Measurements from ENCODE around the gene ZDHHC14. TPM values are rescaled to one million over a fixed set of nuclear protein-coding genes. Genes with fewer than 3 reads are reported as not detected.
"Not testable (repeated sequence)": the region's sequence is repeated elsewhere in the genome, so short reads cannot be mapped to it uniquely, and the experiment has no call there.

Gene ZDHHC14
- total RNA-seq, 1 donor from 2014 or later: 6.8 TPM

DNA sequence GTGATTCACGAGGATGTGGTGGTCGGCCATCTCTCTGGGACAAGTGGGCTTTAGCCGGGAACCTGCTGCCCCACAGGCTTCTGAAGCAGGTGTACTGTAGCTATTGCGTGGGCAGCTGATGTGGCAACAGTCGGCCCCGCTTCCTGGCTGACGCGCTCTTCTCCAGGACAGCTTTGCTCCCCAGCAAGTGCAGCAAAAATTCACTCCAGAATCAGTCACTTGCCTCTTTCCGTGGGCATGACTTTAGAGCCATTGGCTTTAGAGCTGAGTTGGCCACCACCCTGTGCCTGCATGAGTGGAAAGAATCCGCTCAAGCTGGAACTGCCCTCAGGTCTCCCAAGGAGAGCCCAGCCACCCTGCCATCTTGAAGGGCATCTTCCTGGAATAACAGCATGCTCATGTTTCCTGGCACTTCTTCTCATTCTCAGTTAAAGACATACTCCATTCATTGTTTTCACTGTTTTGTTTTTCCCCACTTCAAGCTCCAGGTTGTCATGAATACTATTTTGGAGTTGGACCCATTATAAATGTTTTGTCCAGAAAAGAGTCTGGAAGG, 178.3 kb downstream of the ZDHHC14 start:
- peak overlapping the region; percentile 54 for H3K27ac ChIP-seq (ENCODE audit: low read depth, low read length)

DNA sequence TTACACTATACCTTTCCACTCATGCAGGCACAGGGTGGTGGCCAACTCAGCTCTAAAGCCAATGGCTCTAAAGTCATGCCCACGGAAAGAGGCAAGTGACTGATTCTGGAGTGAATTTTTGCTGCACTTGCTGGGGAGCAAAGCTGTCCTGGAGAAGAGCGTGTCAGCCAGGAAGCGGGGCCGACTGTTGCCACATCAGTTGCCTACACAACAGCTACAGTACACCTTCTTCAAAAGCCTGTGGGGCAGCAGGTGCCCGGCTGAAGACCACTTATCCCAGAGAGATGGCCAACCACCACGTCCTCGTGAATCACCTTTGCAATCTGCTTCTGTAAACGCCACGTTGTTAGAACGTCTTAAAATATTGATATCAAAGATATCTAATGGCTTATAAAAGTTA, 179.1 kb downstream of the ZDHHC14 start:
- H3K36me3 ChIP-seq (ENCODE audit: control insufficient read depth in 3 of 3, insufficient read depth in 3 of 3, low read length in 3 of 3); H3K27me3 ChIP-seq (ENCODE audit: control insufficient read depth in 3 of 3, insufficient read depth in 3 of 3, low read length in 3 of 3); H3K9me3 ChIP-seq (ENCODE audit: control insufficient read depth in 3 of 3, low read length in 3 of 3); H3K27ac ChIP-seq (ENCODE audit: low read depth, low read length); H3K4me3 ChIP-seq (ENCODE audit: low read length in 3 of 3); H3K9ac ChIP-seq (ENCODE audit: low read depth in 1 of 3, low read length in 3 of 3): not testable (repeated sequence)
- peaks cover 12 to 34% (median 18%) of the 10 kb centered on the region in 3 donors for H3K4me1 ChIP-seq (ENCODE audit: control insufficient read depth in 3 of 3, insufficient read depth in 3 of 3, low read length in 3 of 3)

More for the DNA sequence above, 178.3 kb downstream of the ZDHHC14 start:
- peak overlapping the region in 2 of 3 donors; percentile 27 to 41 for H3K4me3 ChIP-seq (ENCODE audit: low read length in 3 of 3)
- no peaks in the 10 kb centered on the region for H3K27me3 ChIP-seq (ENCODE audit: control insufficient read depth in 3 of 3, insufficient read depth in 3 of 3, low read length in 3 of 3)
- H3K9ac ChIP-seq (ENCODE audit: low read depth in 1 of 3, low read length in 3 of 3): peak overlapping the region in 1 of 3 donors; percentile 45
- H3K36me3 ChIP-seq (ENCODE audit: control insufficient read depth in 3 of 3, insufficient read depth in 3 of 3, low read length in 3 of 3): no peaks in the 10 kb centered on the region
- H3K4me1 ChIP-seq (ENCODE audit: control insufficient read depth in 3 of 3, insufficient read depth in 3 of 3, low read length in 3 of 3): peaks cover 12 to 34% (median 18%) of the 10 kb centered on the region in 3 donors
- no peaks in the 10 kb centered on the region for H3K9me3 ChIP-seq (ENCODE audit: control insufficient read depth in 3 of 3, low read length in 3 of 3)

DNA sequence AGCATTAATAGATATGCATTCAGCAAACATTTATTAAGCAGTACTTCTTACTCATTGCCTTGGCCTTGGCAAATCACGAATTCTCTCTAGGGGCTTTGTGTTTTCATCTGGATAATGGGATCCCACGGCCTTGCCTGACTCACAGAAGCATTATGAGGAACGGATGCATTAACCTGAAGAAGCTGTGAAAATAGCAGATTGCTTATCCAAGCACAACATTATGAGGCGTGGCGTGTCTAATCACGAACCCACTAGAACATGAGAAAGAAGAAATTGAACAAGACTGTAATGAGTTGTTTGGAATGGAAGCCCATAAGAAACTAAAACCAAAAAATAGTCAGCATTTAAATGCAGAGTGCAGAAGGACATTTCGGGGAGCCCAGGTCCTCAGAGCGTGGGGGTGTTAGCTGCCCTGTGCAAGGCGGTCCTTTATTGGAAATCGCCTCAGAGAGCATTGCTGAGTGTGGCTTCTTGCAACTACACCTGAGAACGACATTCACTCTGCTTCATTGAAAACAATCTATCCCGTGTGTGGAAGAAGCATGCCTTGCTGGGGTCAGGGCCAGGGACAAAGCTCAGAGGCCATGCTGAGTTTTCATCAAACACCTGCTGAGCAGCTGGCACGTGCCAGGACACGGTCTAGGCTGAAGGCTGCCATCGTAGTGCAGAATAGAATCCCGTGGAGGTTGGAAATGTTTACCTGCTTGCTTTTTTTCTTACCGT, 179.9 kb downstream of the ZDHHC14 start:
- Histone ChIP-seq H3K4me1 (ENCODE audit: control insufficient read depth in 3 of 3, insufficient read depth in 3 of 3, low read length in 3 of 3) (peaks cover 12 to 34% (median 18%) of the 10 kb centered on the region in 3 donors), H3K9ac (ENCODE audit: low read depth in 1 of 3, low read length in 3 of 3) (no peak overlapping the region), H3K27me3 (ENCODE audit: control insufficient read depth in 3 of 3, insufficient read depth in 3 of 3, low read length in 3 of 3) (no peaks in the 10 kb centered on the region), H3K4me3 (ENCODE audit: low read length in 3 of 3) (no peak overlapping the region), H3K36me3 (ENCODE audit: control insufficient read depth in 3 of 3, insufficient read depth in 3 of 3, low read length in 3 of 3) (no peaks in the 10 kb centered on the region), H3K27ac (ENCODE audit: low read depth, low read length) (no peak overlapping the region), H3K9me3 (ENCODE audit: control insufficient read depth in 3 of 3, low read length in 3 of 3) (no peaks in the 10 kb centered on the region)

DNA sequence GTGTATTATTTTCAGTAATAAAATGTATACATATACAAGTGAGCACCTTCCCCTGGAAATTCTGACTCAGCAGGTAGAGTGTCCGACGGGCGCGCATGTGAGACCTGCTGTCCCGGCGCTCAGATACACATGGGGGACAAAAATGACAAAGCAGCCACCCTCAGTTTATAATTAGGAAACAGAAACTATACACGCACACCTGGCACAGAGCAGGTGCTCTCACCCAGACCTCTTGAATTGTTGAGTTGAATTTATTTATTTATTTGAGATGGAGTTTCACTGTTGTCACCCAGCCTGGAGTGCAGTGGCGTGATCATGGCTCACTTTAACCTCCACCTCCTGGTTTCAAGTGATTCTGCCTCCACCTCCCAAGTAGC, 180.4 kb downstream of the ZDHHC14 start:
- Histone ChIP-seq H3K36me3 (ENCODE audit: control insufficient read depth in 3 of 3, insufficient read depth in 3 of 3, low read length in 3 of 3) (no peaks in the 10 kb centered on the region), H3K27me3 (ENCODE audit: control insufficient read depth in 3 of 3, insufficient read depth in 3 of 3, low read length in 3 of 3) (no peaks in the 10 kb centered on the region), H3K27ac (ENCODE audit: low read depth, low read length) (no peak overlapping the region), H3K9ac (ENCODE audit: low read depth in 1 of 3, low read length in 3 of 3) (no peak overlapping the region), H3K9me3 (ENCODE audit: control insufficient read depth in 3 of 3, low read length in 3 of 3) (no peaks in the 10 kb centered on the region), H3K4me1 (ENCODE audit: control insufficient read depth in 3 of 3, insufficient read depth in 3 of 3, low read length in 3 of 3) (peaks cover 12 to 31% (median 18%) of the 10 kb centered on the region in 3 donors), H3K4me3 (ENCODE audit: low read length in 3 of 3) (no peak overlapping the region)

DNA sequence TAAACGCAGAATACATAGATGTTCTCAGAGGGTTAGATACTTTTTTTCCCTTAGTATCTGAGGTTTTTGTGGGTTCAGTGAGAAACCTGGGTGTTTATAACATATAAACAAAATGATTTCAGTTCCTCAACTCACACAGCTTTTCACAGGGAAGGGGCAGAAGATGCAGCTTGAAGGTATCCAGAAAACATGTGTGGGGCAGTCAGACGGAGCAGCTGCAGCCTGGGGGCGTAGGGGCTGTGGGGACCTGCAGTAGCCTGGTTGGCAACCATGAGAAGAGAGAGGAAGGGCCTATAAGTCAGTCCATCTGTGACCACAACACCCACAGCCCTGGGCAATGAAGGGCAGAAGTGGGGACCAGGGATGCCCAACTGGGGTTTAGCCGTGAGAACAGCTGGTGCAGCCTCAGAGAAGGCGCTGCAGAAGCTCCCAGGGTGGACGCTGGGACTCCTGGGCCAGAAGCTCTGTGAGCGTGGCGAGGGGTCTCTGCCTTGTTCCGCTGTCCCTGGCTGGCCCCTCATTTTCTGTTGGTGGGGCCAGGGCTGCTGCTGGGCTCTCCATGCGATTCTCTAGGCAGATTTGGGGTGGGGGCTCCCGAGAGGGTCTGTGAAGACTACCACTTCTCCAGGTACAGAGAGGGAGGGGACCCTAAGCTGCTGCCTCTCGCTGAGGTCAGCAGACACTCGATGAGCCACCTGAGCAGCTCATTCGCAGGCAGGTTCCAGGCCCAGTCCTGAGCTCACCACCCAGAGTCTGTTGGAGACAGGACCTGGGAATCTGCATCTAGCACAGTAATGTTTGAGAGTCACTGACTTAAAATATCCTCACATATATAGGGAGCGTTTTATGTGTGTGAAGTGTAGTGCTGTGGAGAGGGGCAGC, 181.2 kb downstream of the ZDHHC14 start:
- peaks cover 7 to 23% (median 18%) of the 10 kb centered on the region in 3 donors for H3K4me1 ChIP-seq (ENCODE audit: control insufficient read depth in 3 of 3, insufficient read depth in 3 of 3, low read length in 3 of 3)
- no peaks in the 10 kb centered on the region for H3K9me3 ChIP-seq (ENCODE audit: control insufficient read depth in 3 of 3, low read length in 3 of 3)
- H3K9ac ChIP-seq (ENCODE audit: low read depth in 1 of 3, low read length in 3 of 3): no peak overlapping the region
- no peak overlapping the region for H3K27ac ChIP-seq (ENCODE audit: low read depth, low read length)
- no peaks in the 10 kb centered on the region for H3K27me3 ChIP-seq (ENCODE audit: control insufficient read depth in 3 of 3, insufficient read depth in 3 of 3, low read length in 3 of 3)
- H3K4me3 ChIP-seq (ENCODE audit: low read length in 3 of 3): no peak overlapping the region
- no peaks in the 10 kb centered on the region for H3K36me3 ChIP-seq (ENCODE audit: control insufficient read depth in 3 of 3, insufficient read depth in 3 of 3, low read length in 3 of 3)

DNA sequence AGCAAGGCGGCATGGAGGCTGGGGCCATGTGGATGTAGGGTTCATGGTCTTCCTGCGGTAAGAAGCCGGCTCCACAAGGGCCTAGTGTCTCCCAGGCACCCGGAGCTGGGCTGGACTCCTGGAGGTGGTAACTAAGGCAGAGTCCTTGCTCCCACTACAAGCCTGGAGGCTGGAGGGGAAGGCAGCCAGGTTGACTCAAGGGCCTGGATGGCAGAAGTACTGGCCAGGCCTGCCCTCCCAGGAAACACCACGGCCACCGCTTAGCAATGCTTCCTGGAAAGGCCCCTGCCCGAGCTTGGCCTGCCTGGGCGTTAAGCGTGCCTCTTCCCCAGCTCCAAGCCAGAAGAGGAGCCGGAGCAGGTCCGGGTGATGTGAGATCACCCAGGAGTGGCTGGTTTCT, 182.0 kb downstream of the ZDHHC14 start:
- Histone ChIP-seq H3K27ac (ENCODE audit: low read depth, low read length) (no peak overlapping the region), H3K9ac (ENCODE audit: low read depth in 1 of 3, low read length in 3 of 3) (no peak overlapping the region), H3K27me3 (ENCODE audit: control insufficient read depth in 3 of 3, insufficient read depth in 3 of 3, low read length in 3 of 3) (no peaks in the 10 kb centered on the region), H3K4me3 (ENCODE audit: low read length in 3 of 3) (no peak overlapping the region), H3K36me3 (ENCODE audit: control insufficient read depth in 3 of 3, insufficient read depth in 3 of 3, low read length in 3 of 3) (no peaks in the 10 kb centered on the region), H3K4me1 (ENCODE audit: control insufficient read depth in 3 of 3, insufficient read depth in 3 of 3, low read length in 3 of 3) (peaks cover 7 to 23% (median 18%) of the 10 kb centered on the region in 3 donors), H3K9me3 (ENCODE audit: control insufficient read depth in 3 of 3, low read length in 3 of 3) (no peaks in the 10 kb centered on the region)

DNA sequence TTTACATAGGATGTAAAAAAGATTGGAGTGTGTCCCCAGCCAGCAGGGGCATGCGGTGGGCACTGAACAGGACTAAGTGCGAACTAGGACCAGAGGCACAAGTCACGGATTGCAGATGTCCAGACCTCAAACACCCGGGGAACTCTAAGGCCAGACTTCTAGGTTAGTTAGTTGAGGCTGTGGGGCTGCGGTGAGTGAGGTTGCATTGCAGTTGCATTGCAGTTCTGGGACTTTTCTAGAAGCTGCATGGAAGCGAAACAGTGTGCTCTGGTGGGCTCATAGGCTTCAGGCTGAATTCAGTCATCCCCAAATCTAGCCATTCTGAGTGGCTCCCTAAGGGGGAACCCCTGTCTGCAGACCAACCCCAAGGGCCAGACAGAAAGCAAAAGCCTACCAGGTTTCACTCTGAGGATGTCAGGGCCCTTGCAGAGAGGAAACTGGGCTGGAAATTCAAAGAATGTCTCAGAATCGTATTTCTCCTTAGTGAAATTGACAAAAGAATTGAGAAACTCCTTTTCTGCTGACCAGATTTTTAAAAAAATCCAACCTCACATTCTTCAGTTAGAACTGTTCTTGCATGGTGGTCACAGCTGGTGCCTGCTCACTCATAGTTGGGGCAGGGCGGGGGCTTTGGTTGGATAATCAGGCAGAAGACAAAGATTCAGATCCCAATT, 182.8 kb downstream of the ZDHHC14 start:
- H3K27ac ChIP-seq (ENCODE audit: low read depth, low read length): no peak overlapping the region
- no peaks in the 10 kb centered on the region for H3K36me3 ChIP-seq (ENCODE audit: control insufficient read depth in 3 of 3, insufficient read depth in 3 of 3, low read length in 3 of 3)
- H3K9ac ChIP-seq (ENCODE audit: low read depth in 1 of 3, low read length in 3 of 3): no peak overlapping the region
- H3K4me1 ChIP-seq (ENCODE audit: control insufficient read depth in 3 of 3, insufficient read depth in 3 of 3, low read length in 3 of 3): peaks cover 6 to 22% (median 18%) of the 10 kb centered on the region in 3 donors
- H3K4me3 ChIP-seq (ENCODE audit: low read length in 3 of 3): no peak overlapping the region
- H3K27me3 ChIP-seq (ENCODE audit: control insufficient read depth in 3 of 3, insufficient read depth in 3 of 3, low read length in 3 of 3): no peaks in the 10 kb centered on the region
- no peaks in the 10 kb centered on the region for H3K9me3 ChIP-seq (ENCODE audit: control insufficient read depth in 3 of 3, low read length in 3 of 3)

DNA sequence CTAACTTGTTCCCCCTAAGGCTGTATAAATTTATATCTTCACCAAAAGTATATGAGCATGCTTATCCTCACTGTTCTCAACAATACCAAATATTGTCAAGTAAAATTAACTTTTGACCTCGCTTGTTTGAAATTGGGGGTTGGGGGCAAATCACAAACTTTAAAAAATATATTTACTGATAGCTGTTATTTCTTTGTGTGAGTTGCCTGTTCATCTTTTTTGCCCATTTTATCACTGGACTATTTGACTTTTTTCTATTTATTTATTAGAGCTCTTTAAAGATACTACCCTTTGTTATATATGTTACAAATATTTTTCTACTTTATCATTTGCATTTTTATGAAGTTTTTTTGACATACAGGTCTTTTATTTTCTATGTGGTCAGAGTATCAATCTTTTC, 187.7 kb downstream of the ZDHHC14 start:
- no peak overlapping the region for H3K4me3 ChIP-seq (ENCODE audit: low read length in 3 of 3)
- peaks cover 0 to 4% (median 0%) of the 10 kb centered on the region in 3 donors for H3K4me1 ChIP-seq (ENCODE audit: control insufficient read depth in 3 of 3, insufficient read depth in 3 of 3, low read length in 3 of 3)
- H3K27ac ChIP-seq (ENCODE audit: low read depth, low read length): no peak overlapping the region
- no peaks in the 10 kb centered on the region for H3K9me3 ChIP-seq (ENCODE audit: control insufficient read depth in 3 of 3, low read length in 3 of 3)
- H3K27me3 ChIP-seq (ENCODE audit: control insufficient read depth in 3 of 3, insufficient read depth in 3 of 3, low read length in 3 of 3): no peaks in the 10 kb centered on the region
- no peak overlapping the region for H3K9ac ChIP-seq (ENCODE audit: low read depth in 1 of 3, low read length in 3 of 3)
- no peaks in the 10 kb centered on the region for H3K36me3 ChIP-seq (ENCODE audit: control insufficient read depth in 3 of 3, insufficient read depth in 3 of 3, low read length in 3 of 3)

DNA sequence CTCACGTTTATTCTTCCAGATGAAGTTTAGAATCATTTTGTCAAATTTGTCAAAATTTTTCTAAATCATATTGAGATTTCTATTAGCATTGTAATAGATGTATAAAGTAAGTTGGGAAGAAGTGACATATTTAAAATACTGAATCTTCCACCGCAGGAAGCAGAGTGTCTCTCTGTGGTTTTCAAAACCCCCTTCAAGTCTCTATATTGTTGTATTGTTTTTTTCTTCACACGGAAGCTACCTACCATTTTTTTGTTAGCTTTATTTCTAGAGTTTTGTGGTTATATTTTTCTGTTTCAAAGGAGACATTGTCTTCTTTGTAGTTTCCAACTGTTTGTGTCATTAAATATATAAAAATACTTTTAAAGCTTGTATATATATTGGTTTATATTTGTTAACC, 188.6 kb downstream of the ZDHHC14 start:
- Histone ChIP-seq H3K27me3 (ENCODE audit: control insufficient read depth in 3 of 3, insufficient read depth in 3 of 3, low read length in 3 of 3) (no peaks in the 10 kb centered on the region), H3K9ac (ENCODE audit: low read depth in 1 of 3, low read length in 3 of 3) (no peak overlapping the region), H3K4me3 (ENCODE audit: low read length in 3 of 3) (no peak overlapping the region), H3K4me1 (ENCODE audit: control insufficient read depth in 3 of 3, insufficient read depth in 3 of 3, low read length in 3 of 3) (peaks cover 0 to 8% (median 4%) of the 10 kb centered on the region in 3 donors), H3K9me3 (ENCODE audit: control insufficient read depth in 3 of 3, low read length in 3 of 3) (no peaks in the 10 kb centered on the region), H3K27ac (ENCODE audit: low read depth, low read length) (no peak overlapping the region), H3K36me3 (ENCODE audit: control insufficient read depth in 3 of 3, insufficient read depth in 3 of 3, low read length in 3 of 3) (no peaks in the 10 kb centered on the region)

Data from skeletal muscle tissue (tissue), 4 donors.